Measurements from ENCODE around the gene MYH6.
"Not testable (repeated sequence)": the region's sequence is repeated elsewhere in the genome, so short reads cannot be mapped to it uniquely, and the experiment has no call there.

The MYH6 gene

DNA sequence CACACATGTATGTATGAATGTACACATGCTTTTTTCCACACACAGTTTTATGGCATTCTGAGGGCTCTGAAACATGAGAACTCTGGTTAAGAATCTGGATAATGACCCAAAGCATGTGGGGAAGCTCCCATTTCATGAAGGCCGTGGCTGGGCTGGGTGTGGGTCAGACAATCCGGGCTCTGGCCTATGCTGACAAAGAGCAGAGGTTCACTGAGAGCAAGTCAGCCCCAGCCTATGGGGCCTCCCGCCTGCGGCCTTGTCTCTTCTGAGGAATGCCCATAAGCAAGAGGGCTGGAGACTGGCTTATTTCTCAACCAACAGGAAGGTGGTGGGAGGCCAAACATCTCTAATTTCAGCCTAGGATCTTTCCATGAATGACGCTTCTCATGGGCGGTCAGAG, 8.5 kb downstream of the MYH6 start:
- DNase-seq (ENCODE audit: extremely low read depth in 1 of 2, low read depth in 1 of 2) = no peak

DNA sequence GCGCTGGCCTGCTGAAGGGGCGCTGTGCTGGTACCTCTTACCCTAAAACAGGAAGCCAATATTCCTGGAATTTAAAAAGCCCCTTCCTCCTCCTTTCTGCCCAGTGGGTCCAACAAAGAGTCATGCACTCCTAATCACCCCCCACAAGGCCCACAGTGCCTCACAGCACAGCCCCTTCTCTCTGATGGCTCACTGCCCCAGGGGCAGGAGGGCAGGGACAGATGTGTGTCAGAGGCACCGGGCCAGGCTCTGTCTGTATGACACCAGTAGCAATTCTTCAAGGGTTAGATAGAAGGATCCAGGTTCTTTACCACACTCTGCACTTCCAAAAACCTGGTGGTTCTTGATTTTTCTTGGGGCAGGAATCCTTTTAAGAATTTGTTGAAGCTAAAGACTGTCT, 8.9 kb downstream of the MYH6 start:
- no peak for DNase-seq (ENCODE audit: extremely low read depth in 1 of 2, low read depth in 1 of 2)

DNA sequence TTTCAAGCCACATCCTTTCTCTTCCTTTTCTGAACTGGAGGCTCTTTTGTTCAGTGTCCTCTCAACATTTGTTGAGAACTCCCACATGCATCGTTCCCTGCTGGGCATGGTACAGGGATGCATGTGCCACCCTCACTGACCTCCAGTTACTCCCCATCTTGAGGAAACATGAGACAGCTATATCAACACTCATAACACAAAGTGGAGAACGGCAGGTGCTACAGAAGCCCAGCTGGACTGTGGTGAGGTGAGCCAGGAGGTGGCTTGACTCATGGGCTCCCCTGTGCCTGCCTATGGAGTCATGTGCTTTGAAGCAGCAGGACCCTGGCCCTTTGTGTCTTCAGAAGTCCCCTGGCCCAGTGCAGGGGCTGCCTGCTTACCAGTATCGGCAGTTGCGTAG, 9.7 kb downstream of the MYH6 start:
- no peak for DNase-seq (ENCODE audit: extremely low read depth in 1 of 2, low read depth in 1 of 2)

DNA sequence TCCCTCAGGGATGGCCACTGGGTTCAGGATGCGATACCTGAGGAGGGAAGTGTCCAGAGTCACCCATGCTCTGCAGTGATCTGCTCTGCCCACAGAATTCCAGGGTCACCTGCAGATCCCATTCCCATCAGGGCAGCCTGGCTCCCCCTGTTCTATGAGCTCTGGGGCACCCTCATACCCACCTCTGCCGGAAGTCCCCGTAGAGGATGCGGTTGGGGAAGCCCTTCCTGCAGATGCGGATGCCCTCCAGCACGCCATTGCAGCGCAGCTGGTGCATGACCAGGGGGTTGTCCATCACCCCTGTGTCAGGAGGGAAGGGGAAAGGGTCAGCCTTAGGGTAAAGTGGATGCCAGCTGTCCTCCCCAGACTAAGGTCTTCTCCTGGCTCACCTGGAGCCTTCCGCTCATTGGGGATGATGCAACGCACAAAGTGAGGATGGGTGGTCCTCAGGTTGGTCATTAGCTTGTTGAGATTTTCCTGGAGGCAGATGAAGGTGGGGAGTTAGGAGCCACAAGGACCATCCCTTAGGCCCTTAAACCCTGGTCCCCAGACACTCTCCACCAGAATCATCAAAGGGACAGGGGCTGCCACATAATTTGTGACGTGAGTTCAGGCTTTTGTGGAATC, 11.2 kb downstream of the MYH6 start:
- DNase-seq (ENCODE audit: extremely low read depth in 1 of 2, low read depth in 1 of 2) = no peak

DNA sequence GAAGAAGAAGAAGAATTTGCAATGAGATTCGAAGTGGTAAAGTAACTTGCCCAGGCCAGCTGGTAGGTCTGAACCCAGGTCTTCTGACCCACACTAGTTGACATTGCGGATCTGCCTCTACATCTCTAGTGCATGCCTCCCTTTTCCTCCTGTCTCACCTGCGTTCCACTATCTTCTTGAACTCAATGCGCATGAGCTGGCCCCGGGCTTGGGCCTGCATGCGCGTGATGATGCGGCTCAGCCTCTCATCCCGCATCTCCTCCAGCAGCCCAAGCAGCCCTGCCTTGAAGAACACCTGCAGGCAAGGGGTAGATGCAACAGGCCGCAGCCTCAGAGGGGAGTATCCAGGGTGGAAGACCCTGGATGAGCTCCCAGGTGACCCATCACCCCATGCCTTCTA, 11.9 kb downstream of the MYH6 start:
- no peak for DNase-seq (ENCODE audit: extremely low read depth in 1 of 2, low read depth in 1 of 2)

DNA sequence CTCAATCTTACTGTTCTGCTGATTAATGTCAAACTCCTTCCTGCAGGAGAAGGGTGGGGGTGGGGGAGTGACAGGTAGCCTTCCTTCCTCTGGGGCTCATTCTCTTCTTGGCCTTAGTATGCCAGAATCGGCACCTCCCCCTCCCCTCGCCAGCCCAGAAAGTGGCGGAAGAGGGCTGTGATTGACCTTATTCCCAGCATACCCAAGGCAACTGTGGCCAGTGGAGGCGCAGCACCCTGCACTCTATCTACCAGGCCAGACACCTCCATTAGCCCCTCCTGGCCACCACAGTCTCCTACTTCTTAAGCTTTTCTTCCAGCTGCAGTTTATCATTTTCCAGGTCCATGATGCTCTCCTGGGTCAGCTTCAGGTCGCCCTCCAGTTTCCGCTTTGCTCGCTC, 15.5 kb downstream of the MYH6 start:
- DNase-seq (ENCODE audit: extremely low read depth in 1 of 2, low read depth in 1 of 2) = no peak

DNA sequence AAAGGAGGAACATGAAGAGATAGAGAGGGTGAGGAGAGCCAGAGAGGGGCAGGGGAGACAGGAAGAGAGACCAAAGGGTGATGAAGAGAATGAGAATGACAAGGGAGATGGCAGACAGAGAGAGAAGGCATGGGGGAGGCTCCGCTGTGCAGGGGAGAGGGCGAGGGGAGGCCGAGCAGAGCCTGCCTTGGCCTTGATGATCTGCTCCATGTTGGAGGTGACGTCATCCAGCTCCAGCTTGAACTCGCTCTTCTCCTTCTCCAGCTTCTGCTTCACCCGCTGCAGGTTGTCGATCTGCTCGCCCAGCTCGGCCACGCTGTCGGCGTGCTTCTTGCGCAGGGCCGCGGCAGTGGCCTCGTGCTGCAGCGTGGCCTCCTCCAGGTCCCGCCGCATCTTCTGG, 18.2 kb downstream of the MYH6 start:
- DNase-seq (ENCODE audit: extremely low read depth in 1 of 2, low read depth in 1 of 2) = not testable (repeated sequence)

DNA sequence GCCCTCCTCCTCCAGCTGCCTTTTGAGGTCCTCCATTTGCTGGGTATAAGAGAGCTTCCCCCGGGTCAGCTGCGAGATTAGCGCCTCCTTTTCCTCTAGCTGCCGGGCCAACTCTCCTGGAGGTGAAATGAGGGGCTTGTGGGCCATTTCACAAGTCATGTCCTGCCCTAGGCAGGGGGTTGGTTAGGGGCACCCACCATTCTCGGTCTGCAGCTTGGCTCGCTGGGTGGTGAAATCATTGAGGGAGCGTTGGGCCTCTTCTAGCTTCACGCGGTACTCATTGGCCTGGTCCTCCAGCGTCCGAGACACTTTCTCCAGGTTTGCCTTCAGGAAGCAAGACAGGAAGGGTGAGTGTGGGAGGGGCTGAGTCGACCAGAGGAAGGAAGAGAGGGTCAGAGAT, 18.7 kb downstream of the MYH6 start:
- no peak for DNase-seq (ENCODE audit: extremely low read depth in 1 of 2, low read depth in 1 of 2)

DNA sequence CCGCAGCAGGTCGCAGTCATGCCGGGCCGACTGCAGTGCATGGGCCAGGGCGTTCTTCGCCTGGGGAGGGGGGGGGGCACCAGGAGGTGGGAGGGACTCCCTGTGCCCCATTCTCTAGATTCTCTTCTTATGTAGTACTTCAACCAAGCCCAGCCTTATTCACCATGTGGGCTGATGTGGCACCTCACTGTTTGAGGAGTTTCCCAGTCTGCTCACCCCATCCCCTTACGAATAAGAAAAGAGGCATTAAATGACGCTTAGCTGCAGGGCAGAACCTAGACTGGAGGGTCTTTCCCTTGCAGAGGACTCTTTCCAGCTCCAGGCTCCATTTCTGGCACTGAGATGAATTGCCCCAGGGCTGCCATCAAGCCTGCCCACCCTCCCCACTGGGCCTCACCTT, 19.1 kb downstream of the MYH6 start:
- no peak for DNase-seq (ENCODE audit: extremely low read depth in 1 of 2, low read depth in 1 of 2)

DNA sequence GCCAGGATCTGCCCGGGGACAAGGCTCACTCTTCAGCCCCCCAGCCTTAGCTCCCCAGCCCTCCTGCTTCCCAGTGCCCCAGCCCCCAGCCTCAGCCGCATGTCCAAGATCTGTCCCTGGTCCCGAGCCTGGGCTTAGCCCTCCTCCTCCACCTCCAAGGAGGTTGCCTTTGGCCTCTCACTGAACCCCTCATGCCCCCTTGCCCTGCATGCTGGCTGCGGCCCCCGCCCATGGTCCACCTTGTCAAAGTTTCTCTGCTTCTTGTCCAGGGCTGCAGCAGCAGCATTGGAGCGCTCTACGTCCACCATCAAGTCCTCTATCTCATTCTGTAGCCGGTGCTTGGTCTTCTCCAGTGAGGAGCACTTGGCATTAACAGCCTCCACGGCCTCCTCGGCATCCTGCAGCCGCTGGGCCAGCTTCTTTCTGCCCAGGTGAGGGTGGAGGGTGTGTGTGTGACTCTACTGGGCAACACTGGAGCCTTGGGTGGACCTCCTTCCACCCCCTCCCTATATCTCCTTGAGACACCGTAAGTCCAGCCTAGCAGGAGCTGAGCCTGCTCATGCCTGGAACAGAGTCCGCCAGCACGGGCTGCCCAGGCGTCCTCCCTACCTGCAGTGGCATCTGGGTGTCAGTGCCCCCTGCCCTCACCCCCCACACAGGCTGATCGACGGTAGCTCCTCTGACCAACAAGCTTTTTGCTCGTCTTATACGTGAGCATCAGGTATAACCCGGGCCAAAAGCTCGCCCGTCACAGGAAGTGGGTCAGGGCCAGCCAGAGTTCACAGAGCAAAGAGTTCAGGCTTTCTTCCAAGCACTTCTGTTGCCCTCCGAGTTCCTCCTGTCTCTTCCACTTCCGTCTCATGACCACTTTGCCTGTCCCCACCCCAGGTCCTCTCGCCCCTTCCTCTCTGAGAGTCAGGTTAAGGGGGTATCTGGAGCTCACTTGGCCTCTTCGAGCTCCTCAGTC, 19.9 kb downstream of the MYH6 start:
- no peak for DNase-seq (ENCODE audit: extremely low read depth in 1 of 2, low read depth in 1 of 2)

DNA sequence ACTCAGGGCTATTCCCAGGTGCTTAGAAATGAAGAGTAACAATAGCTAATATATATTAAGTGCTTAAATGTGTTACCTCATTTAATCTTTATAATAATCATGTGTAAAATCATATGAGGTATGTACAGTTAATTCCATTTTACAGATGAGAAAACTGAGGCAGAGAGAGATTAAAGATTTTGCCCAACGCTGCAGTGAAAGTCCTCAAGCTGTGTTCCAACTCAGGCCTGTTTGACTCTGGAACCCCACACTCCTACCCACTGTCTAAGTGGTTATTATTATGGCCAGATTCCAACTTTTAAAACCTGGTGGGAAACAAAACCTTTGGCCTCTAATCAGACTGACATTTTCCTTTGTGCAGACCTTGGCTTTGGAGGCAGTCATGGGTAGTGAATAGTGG, 21.1 kb downstream of the MYH6 start:
- DNase-seq (ENCODE audit: extremely low read depth in 1 of 2, low read depth in 1 of 2) = no peak

DNA sequence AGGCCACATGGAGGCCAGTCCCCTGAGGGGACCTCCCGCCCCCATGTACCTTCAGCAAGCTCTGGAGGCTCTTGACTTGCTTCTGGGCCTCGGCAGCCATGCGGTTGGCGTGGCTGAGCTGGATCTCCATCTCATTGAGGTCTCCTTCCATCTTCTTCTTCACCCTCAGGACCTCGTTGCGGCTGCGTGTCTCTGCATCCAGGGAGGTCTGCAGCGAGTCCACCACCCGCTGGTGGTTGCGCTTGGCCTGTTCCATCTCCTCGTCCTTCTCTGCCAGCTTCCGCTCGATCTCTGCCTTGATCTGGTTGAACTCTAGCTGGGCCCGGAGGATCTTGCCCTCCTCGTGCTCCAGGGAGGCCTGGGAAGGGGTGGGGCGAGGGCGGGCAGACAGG, 21.8 kb downstream of the MYH6 start:
- DNase-seq (ENCODE audit: extremely low read depth in 1 of 2, low read depth in 1 of 2) = not testable (repeated sequence)

DNA sequence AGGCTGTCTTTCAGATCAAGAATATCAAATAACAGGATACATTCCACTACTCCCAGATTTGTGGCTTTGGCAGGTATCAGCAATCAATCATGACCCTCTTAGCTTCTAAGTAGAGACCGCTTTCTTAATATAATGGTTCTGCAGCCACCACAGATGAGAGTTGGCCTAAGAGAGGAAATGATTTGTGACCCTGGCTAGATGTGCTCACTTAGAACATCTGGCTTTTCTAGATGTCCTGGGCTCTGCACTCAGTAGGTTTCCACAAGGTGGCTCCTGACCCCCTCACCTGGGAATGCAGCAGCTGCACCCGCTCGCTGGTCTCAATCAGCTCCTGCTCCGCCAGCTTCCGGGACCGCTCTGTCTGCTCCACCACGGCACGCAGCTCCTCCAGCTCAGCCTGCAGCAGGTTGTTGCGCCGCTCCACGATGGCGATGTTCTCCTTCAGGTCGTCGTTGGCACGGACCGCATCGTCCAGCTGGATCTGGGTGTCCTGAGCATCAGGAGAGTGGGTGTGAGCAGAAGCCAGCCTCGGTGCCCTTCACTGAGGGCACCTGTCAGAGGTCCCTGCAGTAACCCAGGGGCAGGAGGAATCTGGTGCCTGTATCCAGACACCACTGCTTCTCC, 22.3 kb downstream of the MYH6 start:
- DNase-seq (ENCODE audit: extremely low read depth in 1 of 2, low read depth in 1 of 2) = no peak

DNA sequence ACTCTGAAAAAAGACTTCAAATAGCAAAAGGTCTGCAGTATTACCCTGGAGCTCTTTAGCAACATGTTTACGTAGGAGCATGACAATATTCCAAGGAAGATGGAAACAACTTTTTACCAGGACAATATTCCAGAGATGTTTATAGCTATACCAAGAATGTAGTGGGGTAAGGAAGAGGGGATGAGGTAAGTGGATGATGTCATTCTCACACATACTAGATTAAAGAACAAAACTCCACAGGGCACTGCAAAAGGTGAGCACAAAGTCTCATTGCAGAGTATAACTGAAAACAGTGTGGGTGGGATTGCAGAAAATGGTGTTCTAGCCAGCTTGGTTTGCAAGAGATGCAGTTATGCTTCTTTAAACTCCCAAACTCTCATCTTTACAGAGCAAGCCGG, 22.8 kb downstream of the MYH6 start:
- no peak for DNase-seq (ENCODE audit: extremely low read depth in 1 of 2, low read depth in 1 of 2)

DNA sequence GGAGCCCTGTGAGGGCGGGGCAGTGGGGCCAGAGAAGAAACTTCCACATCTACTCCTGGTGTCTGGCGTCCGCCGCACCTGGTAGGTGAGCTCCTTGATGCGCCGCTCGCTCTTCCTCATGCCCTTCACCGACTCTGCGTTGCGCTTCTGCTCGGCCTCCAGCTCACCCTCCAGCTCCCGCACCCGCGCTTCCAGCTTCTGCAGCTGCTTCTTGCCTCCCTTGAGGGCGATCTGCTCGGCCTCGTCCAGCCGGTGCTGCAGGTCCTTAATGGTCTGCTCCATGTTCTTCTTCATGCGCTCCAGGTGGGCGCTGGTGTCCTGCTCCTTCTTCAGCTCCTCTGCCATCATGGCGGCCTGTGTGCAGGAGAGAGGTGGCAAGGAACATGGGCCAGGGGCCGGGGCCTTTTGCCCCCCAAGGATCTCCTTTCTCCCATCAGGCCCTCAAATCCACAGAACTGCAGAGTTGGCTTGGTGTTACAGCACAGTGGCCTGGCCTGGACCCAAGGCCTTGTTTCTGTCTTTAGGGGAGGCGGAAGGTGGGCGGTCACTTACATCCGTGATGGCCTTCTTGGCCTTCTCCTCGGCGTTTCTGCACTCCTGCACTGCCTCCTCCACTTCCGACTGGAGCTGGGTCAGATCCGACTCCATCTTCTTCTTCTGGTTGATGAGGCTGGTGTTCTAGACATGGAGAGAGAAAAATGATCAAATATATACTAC, 23.6 kb downstream of the MYH6 start:
- DNase-seq (ENCODE audit: extremely low read depth in 1 of 2, low read depth in 1 of 2) = no peak

DNA sequence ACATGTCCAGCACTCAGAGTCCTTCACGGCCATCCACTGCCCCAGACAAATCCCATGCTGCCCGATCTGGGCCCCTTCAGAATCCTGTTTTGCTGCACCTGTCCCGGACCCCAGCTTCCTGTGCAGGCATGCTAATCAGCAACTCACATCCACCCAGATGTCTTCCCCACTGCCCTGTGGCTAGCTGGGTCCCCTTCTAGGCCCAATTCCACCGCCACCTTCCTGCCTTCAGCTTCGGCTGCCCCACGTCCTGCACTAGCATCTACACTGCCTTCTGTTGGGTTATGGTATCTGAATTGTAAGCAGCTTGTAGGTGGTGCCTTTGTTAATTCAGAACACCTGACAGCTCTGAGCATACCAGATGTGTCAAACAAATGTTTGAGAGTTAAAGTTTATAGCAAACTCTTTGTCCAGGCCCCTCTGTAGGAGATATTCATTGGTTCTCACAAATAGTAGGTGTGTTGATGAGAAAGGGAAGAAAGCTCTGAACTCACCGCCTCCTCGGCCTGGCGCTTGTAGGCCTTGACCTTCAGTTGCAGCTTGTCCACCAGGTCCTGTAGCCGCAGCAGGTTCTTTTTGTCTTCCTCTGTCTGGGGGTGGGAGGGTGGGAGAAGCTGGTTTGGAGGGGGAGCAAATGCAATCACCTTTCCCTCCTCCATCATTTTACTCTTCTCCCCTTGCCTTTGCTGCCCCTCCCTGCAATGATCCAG, 25.2 kb downstream of the MYH6 start:
- no peak for DNase-seq (ENCODE audit: extremely low read depth in 1 of 2, low read depth in 1 of 2)

DNA sequence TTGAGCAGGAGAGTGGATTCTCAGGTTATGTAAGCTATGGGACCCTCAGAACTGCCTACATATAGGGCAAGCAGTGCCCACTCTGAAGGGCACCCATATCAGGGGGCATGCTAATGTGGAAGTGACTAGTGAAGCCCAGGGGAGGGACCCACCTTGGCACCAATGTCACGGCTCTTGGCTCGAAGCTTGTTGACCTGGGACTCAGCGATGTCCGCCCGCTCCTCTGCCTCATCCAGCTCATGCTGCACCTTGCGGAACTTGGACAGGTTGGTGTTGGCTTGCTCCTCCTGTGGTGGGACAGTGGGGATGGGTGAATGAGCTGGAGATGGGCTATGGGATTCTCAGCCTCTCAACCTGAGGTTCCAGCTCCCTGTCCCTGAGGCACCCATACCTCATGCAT, 25.8 kb downstream of the MYH6 start:
- DNase-seq (ENCODE audit: extremely low read depth in 1 of 2, low read depth in 1 of 2) = no peak

DNA sequence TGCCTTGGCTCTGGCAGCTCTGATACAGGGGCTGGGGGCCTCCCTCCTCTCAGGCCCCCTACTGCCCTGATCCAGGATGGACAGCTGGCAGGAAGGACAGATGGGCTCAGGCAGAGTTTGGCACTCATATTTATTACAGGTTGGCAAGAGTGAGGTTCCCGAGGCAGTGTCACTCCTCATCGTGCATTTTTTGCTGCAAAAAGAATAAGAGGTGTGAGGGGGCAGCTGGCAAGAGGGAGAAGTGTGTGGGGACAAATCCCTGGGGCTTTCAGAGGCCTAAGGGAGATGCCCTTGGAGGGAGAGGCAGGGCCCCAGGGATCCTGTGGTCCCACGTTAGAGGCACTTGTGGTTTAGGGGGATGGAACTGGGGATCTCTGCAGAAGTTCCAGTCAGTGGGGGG, 26.2 kb downstream of the MYH6 start:
- DNase-seq (ENCODE audit: extremely low read depth in 1 of 2, low read depth in 1 of 2) = no peak

DNA sequence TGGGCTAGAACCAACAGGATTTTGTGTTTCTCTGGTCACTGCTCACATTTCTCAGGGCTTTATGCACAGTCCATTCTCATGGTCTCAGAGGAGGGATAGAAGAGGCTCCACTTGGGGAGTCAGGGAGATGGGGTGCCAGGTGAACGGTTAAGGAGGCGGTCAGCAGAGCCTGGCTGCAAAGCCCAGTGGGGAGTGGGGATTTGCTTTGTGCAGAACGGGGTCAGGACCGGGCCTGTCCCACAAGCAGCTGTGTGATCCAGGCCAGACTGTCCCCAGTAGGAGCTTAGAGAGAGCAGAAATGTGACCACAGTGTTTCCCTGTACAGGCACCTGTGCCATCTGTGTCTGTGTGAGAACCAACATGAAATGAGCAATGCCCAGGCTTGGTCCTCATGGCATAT, 27.1 kb downstream of the MYH6 start:
- DNase-seq (ENCODE audit: extremely low read depth in 1 of 2, low read depth in 1 of 2) = no peak

DNA sequence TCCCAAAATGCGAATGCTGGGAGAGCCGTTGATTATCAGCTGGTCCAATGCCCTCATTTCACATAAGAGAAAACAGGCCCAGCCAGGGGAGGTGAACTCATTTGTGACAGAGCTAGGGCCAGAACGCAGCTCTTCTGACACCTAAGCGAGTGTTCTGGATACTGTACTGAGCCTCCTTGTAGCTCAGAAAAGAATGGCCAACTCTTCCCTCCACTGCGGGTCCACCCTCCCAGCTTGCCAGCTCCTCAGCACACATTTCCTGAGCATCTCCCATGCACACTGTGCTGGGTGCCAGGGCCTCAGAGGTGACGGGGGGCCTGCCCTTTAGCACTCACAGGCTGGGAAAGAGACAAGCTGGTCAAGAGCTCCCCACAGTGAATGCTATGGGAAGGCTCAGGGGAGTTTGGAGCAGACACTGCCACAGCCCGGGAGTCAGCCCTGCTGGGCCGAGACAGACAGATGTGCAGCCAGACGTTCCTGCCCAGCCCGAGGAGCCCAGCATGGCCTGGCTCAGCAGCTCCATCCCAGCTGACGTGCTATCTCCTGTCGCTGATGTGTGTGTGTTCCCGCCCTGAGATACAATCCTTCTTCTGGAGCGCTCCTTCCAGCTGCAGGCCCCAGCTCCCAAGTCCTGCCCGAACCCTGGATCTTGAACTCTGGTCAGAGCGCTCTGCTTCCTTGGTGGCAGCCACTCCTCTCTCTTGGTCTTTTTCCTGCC, 27.7 kb downstream of the MYH6 start:
- DNase-seq (ENCODE audit: extremely low read depth in 1 of 2, low read depth in 1 of 2) = no peak

Data from activated CD8-positive, alpha-beta memory T cell treated with anti-CD3 and anti-CD28 coated beads for 1 hour (primary cell).